Measurements from ENCODE around the gene PPP2R5E. TPM values are rescaled to one million over a fixed set of nuclear protein-coding genes. Genes with fewer than 3 reads are reported as not detected.

PPP2R5E gene
- total RNA-seq, 2 experiments from 2014 or later: 12.5 to 47.8 TPM

GRCh38 chr14:63564318-63564717, 21.1 kb upstream of the PPP2R5E start:
- Histone ChIP-seq H3K9me3 (ENCODE audit: low read length) (no peaks in the 10 kb centered on the region), H3K27ac (ENCODE audit: low read depth, low read length, poor library complexity, severe bottlenecking) (no peak overlapping the region), H3K4me1 (ENCODE audit: insufficient read depth, low read length, poor library complexity, severe bottlenecking) (no peaks in the 10 kb centered on the region), H3K4me3 (ENCODE audit: low read depth, low read length, poor library complexity, severe bottlenecking) (no peak overlapping the region), H3K4me2 (ENCODE audit: low read length) (no peak overlapping the region), H3K9me2 (ENCODE audit: insufficient read depth, low read length) (no peaks in the 10 kb centered on the region), H3K36me3 (ENCODE audit: insufficient read depth, low read length) (no peaks in the 10 kb centered on the region), H2AFZ (ENCODE audit: low read length) (no peak overlapping the region), H4K20me1 (ENCODE audit: insufficient read depth, low read length) (no peaks in the 10 kb centered on the region), H3K79me2 (ENCODE audit: insufficient read depth, low read depth, low read length) (no peaks in the 10 kb centered on the region)
- BruUV-seq (replicated peaks): no TSS peak
- TF ChIP-seq EZH2phosphoT487 (IDR thresholded peaks at IDR 0.05; ENCODE audit: borderline replicate concordance, low read depth, low read length) (no peak), CTCF (conservative IDR thresholded peaks at IDR 0.05; ENCODE audit: low read length) (no peak)
- ChIA-PET POLR2A (no interaction called here), CTCF (ENCODE audit: unreplicated experiment) (no interaction called here)
- intact Hi-C loops (cut with micrococcal nuclease; ENCODE audit: unreplicated experiment): no loop called here
- no peak for DNase-seq (ENCODE audit: low spot score)

GRCh38 chr14:63563370-63564026, 20.3 kb upstream of the PPP2R5E start:
- H4K20me1 ChIP-seq (ENCODE audit: insufficient read depth, low read length): no peaks in the 10 kb centered on the region

More at GRCh38 chr14:63563370-63564026, 20.3 kb upstream of the PPP2R5E start:
- Histone ChIP-seq H3K9me2 (ENCODE audit: insufficient read depth, low read length) (no peaks in the 10 kb centered on the region), H3K4me1 (ENCODE audit: insufficient read depth, low read length, poor library complexity, severe bottlenecking) (no peaks in the 10 kb centered on the region), H3K36me3 (ENCODE audit: insufficient read depth, low read length) (no peaks in the 10 kb centered on the region), H3K79me2 (ENCODE audit: insufficient read depth, low read depth, low read length) (no peaks in the 10 kb centered on the region), H3K9me3 (ENCODE audit: low read length) (no peaks in the 10 kb centered on the region), H3K4me3 (ENCODE audit: low read depth, low read length, poor library complexity, severe bottlenecking) (no peak overlapping the region), H2AFZ (ENCODE audit: low read length) (no peak overlapping the region), H3K4me2 (ENCODE audit: low read length) (no peak overlapping the region), H3K27ac (ENCODE audit: low read depth, low read length, poor library complexity, severe bottlenecking) (no peak overlapping the region)
- no TSS peak for BruUV-seq (replicated peaks)
- intact Hi-C loops (cut with micrococcal nuclease; ENCODE audit: unreplicated experiment): no loop called here
- DNase-seq (ENCODE audit: low spot score): no peak
- CTCF ChIA-PET (ENCODE audit: unreplicated experiment): no interaction called here
- TF ChIP-seq CTCF (conservative IDR thresholded peaks at IDR 0.05; ENCODE audit: low read length) (no peak), EZH2phosphoT487 (IDR thresholded peaks at IDR 0.05; ENCODE audit: borderline replicate concordance, low read depth, low read length) (no peak)
- POLR2A ChIA-PET: interaction anchor here (0.6 kb wide), 1 partner anchor 264 kb away, joined by 3 read pairs; no protein-coding TSS in a partner anchor

Measured in OCI-LY7 (cell line).